Activated gamma-delta T cell treated with Interleukin-2 at 50 U/mL for 16 hours (primary cell): ENCODE results near the gene ACTL9.

Experiments
- DNase-seq: peaks from one replicate; pipeline ENCODE4 v3.0.0-alpha.2; 2020

ACTL9 gene

GRCh38 chr19:8684001-8684902 lies 14.3 kb downstream of the ACTL9 start:
- DNase-seq, result no peak

DNA sequence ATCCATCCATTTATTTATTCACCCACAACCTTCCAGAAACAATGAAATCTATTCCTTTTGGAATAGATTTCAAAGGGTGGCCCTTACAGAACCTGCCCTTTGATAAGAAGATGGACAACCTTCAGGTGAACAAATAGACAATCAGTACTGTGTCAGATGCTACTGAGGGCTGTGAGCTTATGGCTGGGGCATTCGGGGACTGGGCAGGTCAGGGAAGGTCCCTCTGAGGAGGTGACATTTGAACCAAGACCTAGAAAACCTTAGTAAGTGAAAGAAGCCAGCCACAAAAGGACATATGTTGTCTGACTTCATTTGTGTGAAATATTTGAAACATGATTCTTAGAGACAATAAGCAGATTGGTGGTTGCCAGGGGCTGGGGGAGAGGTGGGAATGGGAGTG lies 15.7 kb downstream of the ACTL9 start:
- no peak for DNase-seq

GRCh38 chr19:8682472-8682871 lies 16.1 kb downstream of the ACTL9 start:
- DNase-seq, result no peak

DNA sequence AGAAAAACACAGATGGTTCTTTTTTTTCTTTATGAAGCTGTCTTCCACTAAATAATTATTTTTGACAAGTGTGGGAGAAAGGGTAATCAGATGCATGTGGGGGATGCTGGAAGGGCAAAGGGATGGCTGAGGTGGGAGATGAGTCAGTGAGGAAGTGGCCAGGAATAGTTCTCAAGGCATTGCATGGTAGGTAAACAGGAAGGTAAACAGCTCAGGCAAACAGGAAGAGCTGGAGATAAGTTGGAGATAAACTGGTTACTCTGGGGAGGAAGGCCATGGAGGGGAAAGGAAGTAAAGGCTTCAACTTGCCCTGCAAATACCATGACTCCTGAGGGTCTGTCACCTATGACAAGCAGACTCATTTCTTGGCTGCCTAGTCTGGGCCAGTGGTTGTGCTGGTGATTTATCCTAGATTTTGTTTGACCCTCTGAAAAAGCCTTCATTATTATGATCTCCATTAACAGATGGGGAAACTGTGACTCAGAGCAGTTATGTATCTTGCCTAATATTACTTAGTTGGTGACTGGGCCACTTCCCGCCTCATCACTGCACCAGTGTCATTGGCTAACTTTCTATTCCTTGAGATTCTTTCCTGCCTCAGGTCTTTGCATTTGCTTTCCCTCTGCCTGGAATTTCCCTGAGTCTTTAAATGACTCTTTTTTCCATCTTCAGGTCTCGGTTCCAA lies 17.1 kb downstream of the ACTL9 start:
- no peak for DNase-seq

DNA sequence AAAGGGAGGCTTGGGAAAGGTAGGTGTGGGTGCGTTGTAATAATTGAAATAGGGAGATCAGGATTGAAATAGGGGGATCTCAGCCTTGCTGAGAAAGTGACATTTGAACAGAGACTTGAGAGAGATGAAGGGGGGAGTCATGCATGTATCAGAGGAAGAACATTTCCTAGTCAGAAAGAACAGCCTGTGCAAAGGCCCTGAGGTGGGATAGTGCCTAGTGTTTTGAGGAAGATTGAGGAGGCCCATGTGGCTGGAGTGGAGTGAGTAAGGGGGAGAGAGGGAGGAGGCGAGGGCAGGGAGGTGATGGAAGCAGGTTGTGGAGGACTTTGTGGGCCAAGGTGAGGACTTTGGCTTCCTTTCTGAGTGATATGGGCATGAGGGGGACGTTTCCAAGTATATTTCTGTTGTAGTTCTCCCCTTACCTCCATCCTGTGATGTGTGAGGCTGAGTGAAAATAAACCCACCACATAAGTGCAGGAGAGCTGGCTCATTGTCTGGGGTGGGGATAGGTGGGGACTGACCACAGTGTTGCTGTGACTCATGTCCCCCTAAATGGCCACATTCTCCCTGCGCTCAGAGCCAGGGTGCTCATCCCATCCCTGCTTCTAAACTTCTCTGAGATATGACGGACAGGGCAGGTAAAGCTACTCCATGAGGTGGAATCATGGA lies 17.8 kb downstream of the ACTL9 start:
- no peak for DNase-seq

GRCh38 chr19:8678244-8678807 lies 20.3 kb downstream of the ACTL9 start:
- DNase-seq, result no peak

DNA sequence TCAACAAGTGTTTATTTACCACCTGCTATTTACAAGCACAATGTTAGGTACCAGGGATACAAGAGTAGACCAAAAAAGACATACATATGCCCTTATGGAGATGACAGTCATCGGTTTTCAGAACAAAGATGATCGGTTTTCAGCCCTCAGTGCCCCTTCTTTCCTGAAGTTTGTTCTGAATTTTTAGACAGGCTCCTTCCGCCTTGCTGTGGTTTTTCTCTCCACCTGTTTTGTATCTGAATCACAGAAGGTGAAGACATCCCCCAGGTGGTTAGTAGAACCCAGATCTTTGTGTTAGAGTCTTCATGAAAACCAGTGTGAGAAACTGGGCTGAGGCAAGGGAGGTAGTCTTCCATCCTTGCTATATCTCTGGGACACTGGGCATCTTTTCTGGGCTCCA lies 23.5 kb downstream of the ACTL9 start:
- no peak for DNase-seq

GRCh38 chr19:8673276-8673891 lies 25.2 kb downstream of the ACTL9 start:
- no peak for DNase-seq

DNA sequence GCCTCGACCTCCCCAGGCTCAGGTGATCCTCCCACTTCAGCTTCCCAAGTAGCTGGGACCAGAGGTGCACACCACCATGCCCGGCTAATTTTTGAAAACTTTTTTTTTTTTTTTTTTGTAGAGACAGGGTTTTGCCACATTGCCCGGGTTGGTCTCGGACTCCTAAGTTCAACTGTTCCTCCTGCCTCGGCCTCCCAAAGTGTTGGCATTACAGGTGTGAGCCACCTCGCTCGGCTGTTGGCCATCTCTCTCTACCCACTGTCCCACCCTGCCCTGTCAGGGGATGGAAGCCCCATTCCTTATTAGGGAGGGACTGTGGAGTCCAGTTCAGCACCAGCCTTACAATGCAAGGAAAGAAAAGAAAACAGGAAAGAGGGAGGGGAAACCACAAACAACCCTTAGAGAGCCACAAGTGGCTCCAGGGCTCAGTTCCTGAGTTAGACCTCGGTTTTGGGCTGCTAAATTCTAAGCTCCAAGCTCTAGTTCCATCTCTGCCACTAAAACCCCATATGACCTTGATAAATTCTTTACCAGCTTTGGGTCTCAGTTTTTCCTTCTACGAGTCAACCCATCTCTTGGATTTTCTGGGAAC lies 31.7 kb downstream of the ACTL9 start:
- DNase-seq, result no peak

DNA sequence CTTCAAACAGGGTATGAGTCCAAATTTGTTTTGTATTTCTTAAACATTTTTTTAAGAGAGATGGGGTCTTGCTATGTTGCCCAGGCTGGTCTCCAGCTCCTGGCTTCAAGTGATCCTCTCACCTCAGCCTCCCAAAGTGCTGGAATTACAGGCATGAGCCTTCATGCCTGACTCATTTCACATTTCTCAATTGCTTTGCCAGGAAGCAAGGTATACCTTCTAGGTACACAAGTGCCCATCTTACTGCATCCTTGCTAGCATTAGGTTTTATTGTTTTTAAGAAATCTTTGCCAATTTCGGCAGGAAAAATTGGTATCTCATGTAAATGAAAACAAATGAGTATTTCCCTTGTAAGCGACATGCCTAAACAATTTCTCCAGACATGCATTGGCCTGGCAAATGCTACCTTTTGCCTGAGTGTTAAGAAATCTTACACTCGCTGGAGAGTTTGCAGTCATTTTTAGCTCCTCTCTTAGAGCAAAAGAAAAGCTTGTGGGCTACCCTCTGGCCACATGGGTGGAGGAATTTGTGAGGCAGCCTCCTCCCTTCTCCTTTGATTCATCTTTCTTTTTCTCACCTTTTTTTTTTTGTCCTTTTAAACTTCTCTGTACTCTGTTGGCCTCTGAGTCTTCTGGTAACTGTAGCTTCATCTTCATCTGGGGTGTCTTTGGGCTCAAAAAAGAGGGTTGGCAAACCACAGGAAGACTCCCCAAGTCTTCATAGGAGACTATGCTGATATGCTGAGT lies 33.0 kb downstream of the ACTL9 start:
- DNase-seq, result no peak

- DNase-seq, result no peak
Observed at GRCh38 chr19:8664671-8665057, 33.9 kb downstream of the ACTL9 start.

DNA sequence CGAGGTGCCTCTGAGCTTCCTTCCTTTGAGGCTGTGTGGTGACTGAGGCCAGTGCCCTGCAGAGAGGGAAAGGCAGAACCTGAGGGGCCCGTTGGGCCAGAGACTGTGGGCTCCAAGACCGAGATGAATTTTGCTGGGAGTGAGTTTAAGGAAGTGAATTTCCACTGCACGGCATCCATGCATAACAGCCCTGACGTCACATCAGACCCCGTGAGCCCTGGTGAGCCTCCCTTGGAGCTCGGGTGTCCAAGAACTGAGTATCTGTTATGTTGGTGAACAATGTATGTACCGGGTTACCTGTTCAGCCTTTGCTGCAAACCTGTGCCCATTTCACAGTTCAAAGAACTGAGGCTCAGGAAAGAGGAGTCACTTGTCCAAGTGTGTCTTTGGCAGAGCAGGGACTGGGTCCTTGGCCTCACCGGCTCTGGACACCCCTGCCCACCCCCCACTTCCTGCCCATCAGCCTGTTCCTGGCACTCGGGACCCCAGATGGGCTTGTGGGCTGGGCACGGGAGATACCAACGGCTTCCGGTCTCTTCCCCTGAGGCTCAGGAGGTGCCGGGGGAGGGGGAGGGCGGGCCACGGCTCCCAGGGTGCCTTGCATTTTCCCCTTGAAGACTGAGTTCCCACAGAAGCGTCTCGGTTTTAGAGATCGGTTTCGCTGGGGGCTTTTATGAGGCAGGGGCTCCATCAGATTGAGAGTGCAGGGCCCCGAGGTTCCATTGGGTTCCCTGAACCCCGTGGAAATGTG lies 34.5 kb downstream of the ACTL9 start:
- DNase-seq, result peak; percentile 47

GRCh38 chr19:8662263-8662662 lies 36.3 kb downstream of the ACTL9 start:
- no peak for DNase-seq

GRCh38 chr19:8659905-8660304 lies 38.7 kb downstream of the ACTL9 start:
- DNase-seq, result no peak

DNA sequence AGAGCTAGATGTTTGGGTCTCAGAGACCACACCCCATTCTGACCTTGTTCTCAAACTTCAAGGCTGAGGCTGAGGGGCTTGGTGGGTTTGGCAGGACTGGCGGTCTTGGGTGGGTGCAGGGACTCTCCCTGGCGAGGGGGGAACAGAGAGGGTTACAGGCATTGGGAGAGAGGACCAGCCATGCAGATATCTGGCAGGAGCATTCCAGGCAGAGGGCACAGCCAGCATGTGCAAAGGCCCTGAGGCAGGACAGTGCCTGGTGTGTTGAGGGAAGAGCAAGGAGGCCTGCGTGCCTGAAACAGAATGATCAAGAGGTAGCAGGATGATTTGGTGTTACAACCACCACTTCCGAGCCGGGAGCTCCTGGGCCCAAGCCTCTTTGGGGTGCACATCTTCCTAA lies 40.7 kb downstream of the ACTL9 start:
- no peak for DNase-seq

DNA sequence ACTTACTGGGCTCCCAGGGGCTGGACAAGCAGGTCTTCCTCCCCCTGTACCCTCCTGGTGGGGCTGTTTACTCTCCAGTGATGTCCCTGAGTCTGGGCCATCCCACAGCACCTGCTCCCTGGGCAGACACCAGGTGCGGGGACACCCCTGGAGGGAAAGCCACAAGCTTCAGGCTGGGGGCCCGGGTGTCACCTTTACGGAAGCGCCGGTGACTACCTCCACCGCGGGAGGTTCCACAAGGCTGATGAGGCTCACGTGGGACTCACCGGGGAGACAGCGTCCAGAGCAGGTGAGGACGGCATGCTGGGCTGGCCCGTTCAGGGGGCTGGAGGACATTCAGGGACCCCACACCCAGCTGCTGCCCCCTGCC lies 43.3 kb downstream of the ACTL9 start:
- peak; percentile 50 for DNase-seq

DNA sequence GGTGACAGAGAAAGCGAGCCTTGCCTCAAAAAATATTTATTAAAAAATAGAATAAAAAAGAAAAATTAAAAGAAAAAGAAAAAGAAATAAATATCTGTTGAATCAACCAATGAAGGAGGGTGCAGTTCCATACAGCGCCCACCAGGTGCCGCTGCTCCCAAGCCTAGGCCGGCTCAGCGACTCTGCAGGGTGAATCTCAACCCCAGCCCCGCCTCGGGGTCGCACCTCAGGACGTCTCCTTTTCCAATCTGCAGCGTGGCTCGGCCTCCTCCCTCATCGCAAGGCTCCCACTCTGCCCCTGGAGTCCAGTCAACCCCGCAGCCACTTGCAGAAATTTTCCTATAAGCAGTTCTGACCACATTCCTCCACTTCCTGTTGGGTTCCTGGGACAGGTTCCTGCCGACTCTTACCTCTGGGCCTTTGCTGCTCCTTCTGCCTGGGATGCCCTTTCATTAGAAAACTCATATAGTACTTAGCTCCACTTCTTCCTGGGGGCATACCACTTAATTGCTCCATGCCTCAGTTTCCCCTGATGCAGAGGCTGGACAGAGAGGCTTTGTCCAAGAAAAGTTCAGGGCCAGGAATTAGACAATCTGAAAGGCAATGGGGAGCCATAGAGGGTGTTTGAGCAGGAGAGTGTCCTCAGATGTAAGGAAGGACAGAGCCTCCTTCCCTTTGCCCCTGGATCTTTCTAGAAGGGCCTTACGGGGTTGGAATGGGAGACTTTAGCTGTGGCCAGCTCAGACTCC lies 43.8 kb downstream of the ACTL9 start:
- peak; percentile 70 for DNase-seq

DNA sequence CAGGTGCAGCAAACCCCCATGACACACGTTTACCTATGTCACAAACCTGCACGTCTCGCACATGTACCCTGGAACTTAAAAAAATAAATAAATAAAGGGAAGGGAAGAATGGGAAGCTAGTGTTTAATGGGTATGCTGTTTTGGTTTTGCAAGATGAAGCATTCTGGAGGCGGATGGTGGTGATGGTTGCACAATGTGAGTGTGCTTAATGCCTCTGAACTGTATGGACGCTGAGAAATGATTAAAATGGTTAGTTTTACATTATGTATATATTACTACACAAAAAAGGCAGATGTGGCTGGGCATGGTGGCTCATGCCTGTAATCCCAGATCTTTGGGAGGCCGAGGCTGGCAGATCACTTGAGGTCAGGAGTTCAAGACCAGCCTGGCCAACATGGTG lies 50.4 kb downstream of the ACTL9 start:
- no peak for DNase-seq
